Measurements from ENCODE around the gene CEP68. TPM values are rescaled to one million over a fixed set of nuclear protein-coding genes. Genes with fewer than 3 reads are reported as not detected.
"Not testable (repeated sequence)": the region's sequence is repeated elsewhere in the genome, so short reads cannot be mapped to it uniquely, and the experiment has no call there.

CEP68 gene, protein sequence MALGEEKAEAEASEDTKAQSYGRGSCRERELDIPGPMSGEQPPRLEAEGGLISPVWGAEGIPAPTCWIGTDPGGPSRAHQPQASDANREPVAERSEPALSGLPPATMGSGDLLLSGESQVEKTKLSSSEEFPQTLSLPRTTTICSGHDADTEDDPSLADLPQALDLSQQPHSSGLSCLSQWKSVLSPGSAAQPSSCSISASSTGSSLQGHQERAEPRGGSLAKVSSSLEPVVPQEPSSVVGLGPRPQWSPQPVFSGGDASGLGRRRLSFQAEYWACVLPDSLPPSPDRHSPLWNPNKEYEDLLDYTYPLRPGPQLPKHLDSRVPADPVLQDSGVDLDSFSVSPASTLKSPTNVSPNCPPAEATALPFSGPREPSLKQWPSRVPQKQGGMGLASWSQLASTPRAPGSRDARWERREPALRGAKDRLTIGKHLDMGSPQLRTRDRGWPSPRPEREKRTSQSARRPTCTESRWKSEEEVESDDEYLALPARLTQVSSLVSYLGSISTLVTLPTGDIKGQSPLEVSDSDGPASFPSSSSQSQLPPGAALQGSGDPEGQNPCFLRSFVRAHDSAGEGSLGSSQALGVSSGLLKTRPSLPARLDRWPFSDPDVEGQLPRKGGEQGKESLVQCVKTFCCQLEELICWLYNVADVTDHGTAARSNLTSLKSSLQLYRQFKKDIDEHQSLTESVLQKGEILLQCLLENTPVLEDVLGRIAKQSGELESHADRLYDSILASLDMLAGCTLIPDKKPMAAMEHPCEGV
- total RNA-seq (10 to 100 TPM; 12.0 to 19.3 (median 15.1) TPM), polyA plus RNA-seq (8.6 TPM)
- long read RNA-seq, donor 1, full-length matches to known transcripts: 16 of 57 reads
- long read RNA-seq, donor 1, partial matches to known transcripts: 18 of 57 reads
- long read RNA-seq, donor 1, other reads (novel, unspliced or antisense): 23 of 57 reads
- long read RNA-seq, donor 2, full-length matches to known transcripts: 1 of 8 reads
- long read RNA-seq, donor 2, partial matches to known transcripts: 3 of 8 reads
- long read RNA-seq, donor 2, other reads (novel, unspliced or antisense): 4 of 8 reads
- long read RNA-seq, donor 3, full-length matches to known transcripts: 20 of 99 reads
- long read RNA-seq, donor 3, partial matches to known transcripts: 40 of 99 reads
- long read RNA-seq, donor 3, other reads (novel, unspliced or antisense): 39 of 99 reads
- long read RNA-seq, donor 4, full-length matches to known transcripts: 3 of 12 reads
- long read RNA-seq, donor 4, partial matches to known transcripts: 4 of 12 reads
- long read RNA-seq, donor 4, other reads (novel, unspliced or antisense): 5 of 12 reads

GRCh38 chr2:65056215-65057053, at the start of gene CEP68:
Gene CEP68 (plus strand): TSS chr2:65056416. CDS start chr2:65069445, 13,029 bp downstream.
- Histone ChIP-seq H3K9me3 (ENCODE audit: control insufficient read depth, low read length) (no peaks in the 10 kb centered on the region), H3K4me3 (ENCODE audit: low read length) (peak within 1 kb of the TSS; percentile 73), H3K27me3 (ENCODE audit: control insufficient read depth, insufficient read depth) (no peaks in the 10 kb centered on the region), H3K27ac (ENCODE audit: low read length) (peak within 1 kb of the TSS; percentile 78), H3K4me1 (ENCODE audit: control insufficient read depth, insufficient read depth, low read length) (peaks cover 4% of the 10 kb centered on the region)
- WGBS: under 1% methylated on average over 99 of the region's 99 CpGs
- intact Hi-C loops (cut with DNase I): no loop called here
- ATAC-seq (peak; percentile 98), DNase-seq (peak; percentile 97 to 99 (median 99))

DNA sequence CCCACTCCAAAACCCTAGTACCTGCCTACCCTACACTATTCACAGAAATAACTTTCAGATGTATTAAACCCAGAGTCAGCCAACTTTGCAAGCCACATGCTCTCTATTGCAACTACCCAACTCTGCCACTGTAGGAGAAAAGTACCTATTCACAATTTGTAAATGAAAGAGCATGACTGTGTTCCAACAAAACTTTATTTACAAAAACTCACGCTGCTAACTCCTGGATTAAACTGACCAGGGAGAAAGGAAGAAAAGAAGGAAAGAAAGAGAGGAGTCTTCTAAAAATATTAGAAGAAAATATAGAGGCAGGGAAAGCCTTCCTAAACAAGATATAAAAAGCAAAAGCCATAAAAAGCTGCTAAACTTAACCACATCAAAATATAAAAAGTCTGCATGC, 42.4 kb upstream of the CEP68 start:
- DNase-seq: no peak
- ATAC-seq: no peak
- H3K4me1 ChIP-seq (ENCODE audit: control insufficient read depth, insufficient read depth, low read length): no peaks in the 10 kb centered on the region
- WGBS: 93% methylated on average over 1 of the region's 1 CpG
- intact Hi-C loops (cut with DNase I): no loop called here
- no peak overlapping the region for H3K27ac ChIP-seq (ENCODE audit: low read length)
- no peaks in the 10 kb centered on the region for H3K9me3 ChIP-seq (ENCODE audit: control insufficient read depth, low read length)
- H3K27me3 ChIP-seq (ENCODE audit: control insufficient read depth, insufficient read depth): no peaks in the 10 kb centered on the region
- no peak overlapping the region for H3K4me3 ChIP-seq (ENCODE audit: low read length)

DNA sequence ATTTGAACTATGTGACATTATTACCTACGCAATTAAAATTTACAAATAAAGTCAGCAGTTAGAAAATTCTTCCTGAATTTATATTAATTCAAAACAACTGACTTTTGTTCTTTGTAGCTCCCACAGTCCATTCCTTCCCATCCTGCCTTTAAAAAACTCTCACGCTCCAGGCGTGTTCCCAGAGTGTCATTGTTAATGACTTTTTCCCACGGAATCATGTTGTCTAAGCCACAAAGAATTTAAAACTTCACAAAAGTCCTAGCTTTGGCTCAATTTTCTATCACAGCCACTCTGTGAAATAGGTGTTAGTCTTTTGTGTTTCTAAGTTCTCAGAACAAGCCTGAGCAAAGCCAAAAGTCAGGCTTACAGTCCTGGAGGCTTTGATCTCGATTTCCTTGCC, 40.5 kb upstream of the CEP68 start:
- intact Hi-C loops (cut with DNase I): no loop called here
- no peak for DNase-seq
- Histone ChIP-seq H3K27me3 (ENCODE audit: control insufficient read depth, insufficient read depth) (no peaks in the 10 kb centered on the region), H3K9me3 (ENCODE audit: control insufficient read depth, low read length) (no peaks in the 10 kb centered on the region), H3K27ac (ENCODE audit: low read length) (no peak overlapping the region), H3K4me1 (ENCODE audit: control insufficient read depth, insufficient read depth, low read length) (no peaks in the 10 kb centered on the region), H3K4me3 (ENCODE audit: low read length) (no peak overlapping the region)
- 79% methylated on average over 5 of the region's 5 CpGs for WGBS
- no peak for ATAC-seq

DNA sequence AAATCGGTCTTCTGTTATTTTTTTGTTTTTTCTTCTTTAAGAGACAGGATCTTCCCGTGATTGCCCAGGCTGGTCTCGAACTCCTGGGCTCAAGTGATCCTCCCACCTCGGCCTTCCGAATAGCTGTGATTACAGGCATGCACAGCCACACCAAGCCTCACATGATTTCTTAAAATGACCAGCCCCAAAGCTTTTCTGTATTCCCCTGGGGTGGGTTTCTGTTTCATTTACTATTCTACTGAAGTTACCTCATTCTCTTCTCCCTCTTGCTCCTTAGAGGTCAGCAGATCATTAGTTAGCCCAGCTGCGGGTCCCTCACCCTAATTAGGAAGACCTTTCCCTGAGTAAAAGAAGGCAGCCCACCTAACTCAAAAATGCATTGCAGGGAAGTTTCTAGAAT, 39.4 kb upstream of the CEP68 start:
- intact Hi-C loops (cut with DNase I): no loop called here
- 87% methylated on average over 6 of the region's 6 CpGs for WGBS

DNA sequence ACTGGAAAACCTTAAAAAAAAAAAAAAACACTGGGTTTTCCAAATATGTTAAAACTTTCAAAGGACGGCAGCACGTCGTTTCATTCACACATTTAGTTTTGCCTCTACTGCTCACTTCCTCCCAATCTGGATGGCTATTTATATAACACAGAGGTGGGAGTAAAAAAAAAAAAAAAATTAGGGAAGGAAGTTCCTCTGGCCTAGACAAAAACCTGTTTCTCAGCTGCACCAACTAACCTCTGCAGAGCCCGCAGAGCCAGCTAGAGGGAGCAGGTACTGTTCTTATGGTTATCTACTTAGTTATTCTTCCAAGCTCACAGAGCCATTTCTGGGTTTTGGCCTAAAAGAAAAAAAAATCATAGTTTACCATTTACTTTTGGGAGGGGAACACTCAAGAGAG, 38.9 kb upstream of the CEP68 start:
- intact Hi-C loops (cut with DNase I): no loop called here
- H3K4me3 ChIP-seq (ENCODE audit: low read length): no peak overlapping the region
- no peaks in the 10 kb centered on the region for H3K4me1 ChIP-seq (ENCODE audit: control insufficient read depth, insufficient read depth, low read length)
- H3K27ac ChIP-seq (ENCODE audit: low read length): no peak overlapping the region
- DNase-seq: no peak
- H3K27me3 ChIP-seq (ENCODE audit: control insufficient read depth, insufficient read depth): no peaks in the 10 kb centered on the region
- H3K9me3 ChIP-seq (ENCODE audit: control insufficient read depth, low read length): no peaks in the 10 kb centered on the region
- WGBS: 65% methylated on average over 4 of the region's 4 CpGs
- ATAC-seq: peak; percentile 11 to 45

More for the DNA sequence above, 39.4 kb upstream of the CEP68 start:
- no peak overlapping the region for H3K4me3 ChIP-seq (ENCODE audit: low read length)
- DNase-seq: no peak
- no peak for ATAC-seq
- H3K27me3 ChIP-seq (ENCODE audit: control insufficient read depth, insufficient read depth): no peaks in the 10 kb centered on the region
- H3K9me3 ChIP-seq (ENCODE audit: control insufficient read depth, low read length): no peaks in the 10 kb centered on the region
- no peaks in the 10 kb centered on the region for H3K4me1 ChIP-seq (ENCODE audit: control insufficient read depth, insufficient read depth, low read length)
- no peak overlapping the region for H3K27ac ChIP-seq (ENCODE audit: low read length)

GRCh38 chr2:65018141-65018582, 38.1 kb upstream of the CEP68 start:
- no peaks in the 10 kb centered on the region for H3K27me3 ChIP-seq (ENCODE audit: control insufficient read depth, insufficient read depth)
- no peak overlapping the region for H3K27ac ChIP-seq (ENCODE audit: low read length)
- no peaks in the 10 kb centered on the region for H3K4me1 ChIP-seq (ENCODE audit: control insufficient read depth, insufficient read depth, low read length)
- no peaks in the 10 kb centered on the region for H3K9me3 ChIP-seq (ENCODE audit: control insufficient read depth, low read length)
- ATAC-seq (peak; percentile 36 to 55), DNase-seq (peak; percentile 22 to 76 (median 63))
- 88% methylated on average over 15 of the region's 15 CpGs for WGBS
- no peak overlapping the region for H3K4me3 ChIP-seq (ENCODE audit: low read length)
- intact Hi-C loops (cut with DNase I): no loop called here

GRCh38 chr2:65019010-65019409, 37.2 kb upstream of the CEP68 start:
- Histone ChIP-seq H3K27me3 (ENCODE audit: control insufficient read depth, insufficient read depth) (no peaks in the 10 kb centered on the region), H3K4me3 (ENCODE audit: low read length) (no peak overlapping the region), H3K4me1 (ENCODE audit: control insufficient read depth, insufficient read depth, low read length) (no peaks in the 10 kb centered on the region), H3K27ac (ENCODE audit: low read length) (no peak overlapping the region), H3K9me3 (ENCODE audit: control insufficient read depth, low read length) (no peaks in the 10 kb centered on the region)
- no peak for DNase-seq
- ATAC-seq: no peak
- intact Hi-C loops (cut with DNase I): no loop called here
- 69% methylated on average over 1 of the region's 1 CpG for WGBS

DNA sequence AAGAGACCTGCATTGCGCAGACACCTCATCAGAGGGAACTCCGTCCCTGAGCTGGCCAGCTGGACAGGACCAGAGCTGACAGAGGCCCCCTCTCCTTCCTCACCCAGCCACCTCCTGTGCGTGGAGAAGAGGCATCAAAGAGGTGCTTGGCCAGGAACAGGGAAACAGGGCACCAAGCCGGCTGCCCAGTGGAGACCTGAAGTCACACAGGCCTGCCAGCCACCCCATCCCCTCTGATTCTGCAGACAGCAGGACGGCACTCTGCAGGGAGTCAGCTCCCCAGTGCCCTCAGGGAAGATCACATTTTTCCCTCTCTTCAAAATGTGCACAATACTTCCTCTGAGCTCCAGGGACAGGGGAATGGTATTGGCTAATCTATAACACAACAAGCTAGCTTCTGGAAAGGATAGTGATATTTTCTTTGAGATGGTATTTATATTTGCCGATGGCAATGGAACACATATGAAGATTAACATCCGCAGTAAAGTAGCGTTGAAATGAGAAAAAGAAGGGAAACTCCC, 36.5 kb upstream of the CEP68 start:
- DNase-seq (no peak), ATAC-seq (no peak)
- Histone ChIP-seq H3K4me1 (ENCODE audit: control insufficient read depth, insufficient read depth, low read length) (no peaks in the 10 kb centered on the region), H3K4me3 (ENCODE audit: low read length) (no peak overlapping the region), H3K9me3 (ENCODE audit: control insufficient read depth, low read length) (no peaks in the 10 kb centered on the region), H3K27me3 (ENCODE audit: control insufficient read depth, insufficient read depth) (no peaks in the 10 kb centered on the region), H3K27ac (ENCODE audit: low read length) (no peak overlapping the region)
- intact Hi-C loops (cut with DNase I): no loop called here
- 89% methylated on average over 8 of the region's 8 CpGs for WGBS

GRCh38 chr2:65020251-65020650, 36.0 kb upstream of the CEP68 start:
- H3K27ac ChIP-seq (ENCODE audit: low read length); H3K4me3 ChIP-seq (ENCODE audit: low read length); intact Hi-C loops (cut with DNase I); DNase-seq; H3K27me3 ChIP-seq (ENCODE audit: control insufficient read depth, insufficient read depth); H3K4me1 ChIP-seq (ENCODE audit: control insufficient read depth, insufficient read depth, low read length); ATAC-seq; H3K9me3 ChIP-seq (ENCODE audit: control insufficient read depth, low read length): not testable (repeated sequence)
- 90% methylated on average over 1 of the region's 1 CpG for WGBS
